Measurements from ENCODE around the gene STK25.

The STK25 gene

GRCh38 chr2:241508240-241509154 lies at the start of gene STK25:
TSS of gene STK25 (minus strand) at chr2:241508584. CDS start at chr2:241508035, 549 bp downstream.
- DNase-seq = peak; percentile 95

DNA sequence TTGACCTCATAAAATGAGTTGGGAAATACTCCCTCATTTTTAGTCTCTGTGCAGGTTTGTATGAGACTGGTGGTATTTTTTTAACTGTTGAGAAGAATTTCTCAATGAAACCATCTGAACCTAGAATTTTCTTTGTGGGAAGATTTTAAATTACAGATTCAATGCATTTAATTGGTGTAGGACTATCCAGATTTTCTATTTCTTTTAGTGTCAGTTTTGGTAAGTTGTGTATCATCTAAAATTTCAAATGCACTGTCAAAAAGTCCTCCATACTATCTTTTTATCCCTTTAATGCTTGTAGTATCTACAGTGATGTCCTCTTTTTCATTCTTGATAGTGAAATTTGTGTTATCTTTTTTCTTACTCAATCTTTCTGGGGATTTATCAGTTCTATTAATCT lies 48.4 kb upstream of the STK25 start:
- no peak for DNase-seq

GRCh38 chr2:241555711-241556110 lies 47.3 kb upstream of the STK25 start:
- DNase-seq = no peak

DNA sequence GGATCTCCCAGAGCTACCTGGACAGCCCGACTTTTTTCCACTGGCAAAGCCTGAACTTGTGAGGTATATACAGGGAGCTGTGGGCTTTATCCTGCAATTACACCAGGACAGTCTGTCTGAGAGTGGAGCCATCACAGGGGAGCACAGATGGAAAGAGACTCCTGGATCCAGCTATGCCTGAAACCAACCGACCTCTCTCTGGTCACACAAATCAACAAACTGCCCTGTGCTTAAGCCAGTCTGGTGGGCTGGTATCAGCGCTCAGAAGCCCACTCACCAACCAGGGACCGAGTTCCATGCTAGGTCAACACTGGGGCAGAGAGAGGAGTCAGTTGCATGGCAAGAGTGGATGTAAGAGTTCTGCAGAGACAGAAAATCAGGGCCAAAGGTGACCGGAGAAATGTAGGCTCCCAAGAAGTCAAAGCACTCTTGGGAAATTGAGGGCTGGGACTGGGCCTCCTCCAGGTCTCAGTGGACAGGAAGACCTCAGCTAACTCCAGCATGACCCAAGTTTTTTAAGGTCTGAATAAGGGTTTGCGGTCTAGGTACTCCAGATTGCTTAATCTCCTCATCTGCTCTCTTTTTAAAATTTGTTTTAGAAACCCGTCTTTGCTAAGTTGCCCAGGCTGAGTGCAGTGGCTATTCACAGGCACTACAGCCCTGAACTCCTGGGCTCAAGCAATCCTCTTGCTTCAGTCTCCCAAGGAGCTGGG lies 46.4 kb upstream of the STK25 start:
- no peak for DNase-seq

GRCh38 chr2:241553981-241554380 lies 45.6 kb upstream of the STK25 start:
- DNase-seq = no peak

GRCh38 chr2:241553512-241553830 lies 45.1 kb upstream of the STK25 start:
- DNase-seq = no peak

DNA sequence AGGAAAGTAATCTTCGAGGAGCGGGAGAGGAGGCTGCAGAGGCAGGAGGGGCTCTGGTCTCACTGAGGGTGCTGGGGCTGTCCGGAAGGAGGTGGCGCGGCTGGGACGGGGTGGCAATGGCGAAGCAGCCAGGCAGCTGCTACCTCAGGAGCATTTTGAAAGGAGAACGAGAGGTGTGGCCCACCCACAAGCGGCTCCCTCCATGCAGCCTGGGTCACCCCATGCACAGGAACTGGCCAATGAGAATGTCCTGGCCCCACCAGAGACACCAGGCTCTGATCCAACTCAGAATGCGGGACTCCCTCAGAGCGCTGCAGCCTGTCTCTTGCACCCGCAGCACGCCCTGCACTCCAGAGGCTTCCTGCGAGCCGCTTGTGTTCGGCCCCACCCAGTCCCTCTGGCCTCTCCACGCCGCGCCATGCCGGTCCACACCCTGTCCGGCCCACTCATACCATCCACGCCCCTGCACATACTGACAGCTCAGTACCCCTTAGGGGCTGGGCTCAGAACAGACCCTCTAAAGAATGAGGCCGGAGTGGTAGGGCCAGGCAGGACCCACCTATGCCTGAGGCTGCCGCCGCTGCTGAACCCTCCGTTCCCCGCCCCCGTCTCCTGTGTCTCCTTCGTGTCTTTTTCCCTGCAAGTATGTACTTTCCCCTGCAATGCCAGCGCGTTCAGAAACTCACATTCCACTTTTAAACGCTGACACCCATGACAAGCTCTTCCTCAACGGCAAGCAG lies 43.8 kb upstream of the STK25 start:
- no peak for DNase-seq

DNA sequence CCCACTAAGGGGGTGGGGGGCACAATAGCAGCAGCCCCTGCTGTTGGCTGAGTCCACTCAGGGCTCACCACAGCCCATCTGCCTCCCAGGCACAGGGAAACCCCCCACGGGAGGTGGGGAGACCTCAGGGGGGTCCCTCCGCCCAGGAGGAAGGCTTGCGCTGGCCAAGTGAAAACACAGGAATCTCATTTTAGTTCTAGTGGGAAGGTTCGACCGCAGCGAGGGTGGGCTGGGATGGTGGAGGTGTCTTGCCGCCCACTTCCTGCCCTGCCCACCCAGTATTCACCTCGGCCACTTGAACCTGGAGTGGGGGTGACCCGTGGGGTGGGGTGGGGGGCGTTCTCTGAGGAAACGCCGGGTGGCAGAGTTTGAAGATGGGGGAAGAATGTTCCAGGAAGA lies 43.2 kb upstream of the STK25 start:
- DNase-seq = no peak

DNA sequence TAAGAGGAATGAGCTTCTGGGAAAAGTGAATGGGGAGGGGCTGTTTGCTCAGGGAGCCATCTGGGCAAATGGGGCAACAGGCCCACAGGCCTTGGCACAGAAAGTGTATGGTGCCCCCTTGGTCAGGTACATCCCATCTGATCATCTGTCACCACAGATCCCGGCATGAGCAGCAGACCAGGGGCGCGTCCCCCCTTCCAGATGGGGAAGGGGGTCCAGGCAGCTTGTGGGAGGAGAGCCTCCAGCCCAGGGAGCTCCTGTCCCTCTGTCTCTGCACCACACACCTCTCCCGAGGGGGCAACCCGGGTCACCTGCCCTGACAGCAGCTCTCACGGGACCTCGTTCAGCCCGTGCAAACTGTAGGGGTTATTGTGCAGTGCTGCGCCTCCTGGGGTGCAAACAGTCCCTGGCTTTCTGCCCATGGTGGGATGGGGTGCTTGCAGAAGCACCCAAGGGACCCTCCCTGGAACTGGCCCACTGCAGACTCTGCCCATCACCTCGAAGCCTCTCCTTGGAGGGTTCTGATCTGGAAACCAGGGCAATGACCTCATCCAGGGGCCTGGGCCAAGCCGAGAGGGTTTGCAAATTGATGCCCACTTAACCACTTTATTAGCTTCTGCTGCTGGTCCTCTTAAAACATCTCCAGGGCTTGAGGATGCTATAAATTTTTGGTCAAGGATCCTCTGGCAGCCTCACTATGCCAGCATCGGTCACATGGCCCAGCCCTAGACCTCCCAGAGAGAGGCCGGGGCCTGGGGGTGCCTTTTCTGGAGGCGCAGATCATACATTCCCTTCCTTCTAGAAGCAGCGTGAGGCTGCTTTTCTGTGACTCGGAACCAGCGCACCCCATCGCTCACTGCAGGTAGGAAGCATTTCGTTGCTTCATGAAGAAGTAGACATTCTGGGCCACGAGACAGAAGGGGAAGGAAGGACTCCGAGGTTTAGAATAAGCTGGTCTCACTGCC lies 42.5 kb upstream of the STK25 start:
- DNase-seq = no peak

- no peak for DNase-seq
Observed at GRCh38 chr2:241548451-241548835, 40.1 kb upstream of the STK25 start.

DNA sequence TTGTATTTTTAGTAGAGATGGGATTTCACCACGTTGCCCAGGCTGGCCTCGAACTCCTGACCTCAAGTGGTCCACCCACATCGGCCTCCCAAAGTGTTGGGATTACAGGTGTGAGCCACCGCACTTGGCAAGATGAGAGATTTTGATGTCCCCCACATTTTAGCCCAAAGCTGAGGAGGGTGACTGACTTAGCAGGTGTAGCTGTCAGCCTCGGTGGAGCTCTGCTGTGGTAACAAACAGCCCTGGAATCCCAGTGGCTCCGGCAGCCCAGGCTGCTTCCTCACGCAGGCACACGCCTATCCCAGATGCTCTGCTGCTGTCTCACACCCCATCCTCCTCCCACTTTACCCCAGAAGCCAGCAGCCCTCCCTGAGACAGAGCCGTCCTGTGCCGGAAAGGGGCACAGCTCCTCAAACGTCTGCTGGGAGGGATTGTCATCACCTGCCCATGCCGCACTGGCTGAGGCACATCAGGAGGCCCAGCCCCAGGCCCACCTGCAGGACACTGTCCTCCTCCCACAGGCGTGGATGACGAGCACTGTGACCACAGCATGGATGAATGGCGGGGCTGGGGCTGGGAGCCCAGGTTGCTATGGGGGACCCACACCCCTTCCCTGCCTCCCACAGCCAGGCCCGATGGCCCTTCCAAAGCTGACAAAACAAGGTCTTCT lies 39.5 kb upstream of the STK25 start:
- DNase-seq = no peak

DNA sequence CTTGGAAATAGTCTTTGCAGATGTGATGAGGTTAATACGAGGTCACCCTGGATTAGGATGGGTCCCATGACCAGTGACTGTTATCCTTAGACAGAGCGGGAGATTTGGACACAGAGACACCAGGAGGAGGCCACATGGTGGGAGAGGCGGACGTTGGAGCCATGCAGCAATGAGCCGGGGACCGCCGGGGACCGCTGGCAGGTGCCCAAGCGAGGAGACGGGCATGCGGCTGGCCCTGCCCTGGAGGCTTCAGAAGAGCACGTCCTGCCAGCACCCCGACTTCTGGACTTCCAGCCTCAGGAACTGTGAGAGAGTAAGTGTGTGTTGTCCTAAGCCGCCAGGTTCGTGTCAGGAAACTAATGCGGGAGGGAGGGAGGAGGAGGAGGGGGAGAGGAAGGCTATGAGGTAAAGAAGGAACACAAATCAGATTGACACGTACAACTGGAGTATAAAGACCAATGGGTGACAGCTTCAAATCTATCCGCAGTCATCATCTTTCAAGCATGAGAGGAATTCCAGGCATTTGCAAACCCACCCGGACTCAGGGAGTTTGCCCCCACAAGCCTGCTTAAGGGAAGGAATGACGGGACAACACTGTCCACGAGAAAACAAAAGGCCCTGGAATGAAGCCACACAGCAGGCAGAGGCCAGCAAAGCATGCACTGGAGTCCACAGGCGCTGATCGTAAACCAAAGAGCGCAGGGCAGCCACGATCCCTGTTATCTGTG lies 38.6 kb upstream of the STK25 start:
- DNase-seq = no peak

DNA sequence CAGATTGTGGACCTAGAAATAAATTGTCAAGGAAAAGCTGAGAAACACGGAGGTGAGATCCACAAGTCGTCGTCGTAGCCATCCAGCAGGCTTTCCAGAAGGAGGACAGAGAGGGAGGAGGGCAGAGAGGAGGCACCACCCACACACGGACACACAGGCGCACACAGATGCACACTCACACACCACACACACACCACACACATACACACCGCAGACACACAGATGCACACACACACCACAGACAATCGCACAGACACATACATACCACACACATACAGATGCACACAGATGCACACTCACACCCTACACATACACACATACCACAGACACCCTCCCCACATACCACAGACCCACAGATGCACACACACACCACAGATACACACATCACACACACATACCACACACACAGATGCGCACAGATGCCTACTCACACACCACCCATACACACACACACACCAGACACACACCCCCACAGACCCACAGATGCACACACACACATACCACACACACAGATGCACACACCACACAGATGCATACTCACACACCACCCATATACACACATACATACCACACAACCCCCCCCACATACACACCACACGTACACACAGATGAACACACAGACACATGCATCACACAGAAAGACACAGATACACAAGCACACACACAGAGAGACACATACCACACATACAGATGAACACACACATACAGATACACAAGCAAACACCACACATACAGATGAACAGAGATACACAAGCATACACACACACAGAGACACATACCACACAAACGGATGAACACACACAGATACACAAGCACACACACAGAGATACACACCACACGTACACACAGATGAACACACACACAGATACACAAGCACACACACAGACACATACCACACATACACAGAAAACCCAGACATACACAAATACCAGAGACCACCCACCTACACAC lies 37.4 kb upstream of the STK25 start:
- no peak for DNase-seq

DNA sequence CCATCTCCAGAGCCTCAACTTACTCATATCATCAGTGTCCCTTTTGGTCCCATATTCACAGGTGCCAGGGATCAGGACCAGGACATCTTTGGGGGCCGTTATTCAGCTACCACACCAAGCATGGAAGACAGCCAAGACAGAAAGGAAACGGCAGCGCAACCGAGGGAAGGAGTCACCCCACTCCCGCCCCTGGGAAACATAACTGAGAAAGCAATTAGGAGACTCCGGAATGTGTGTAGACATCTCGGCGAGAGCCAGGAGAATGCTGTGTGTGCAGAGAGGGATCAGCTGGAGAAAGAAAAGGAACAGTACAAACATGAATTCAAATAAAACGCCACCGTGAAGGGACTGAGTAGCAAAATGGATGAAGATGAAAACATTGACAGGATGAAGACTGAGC lies 36.7 kb upstream of the STK25 start:
- DNase-seq = no peak

DNA sequence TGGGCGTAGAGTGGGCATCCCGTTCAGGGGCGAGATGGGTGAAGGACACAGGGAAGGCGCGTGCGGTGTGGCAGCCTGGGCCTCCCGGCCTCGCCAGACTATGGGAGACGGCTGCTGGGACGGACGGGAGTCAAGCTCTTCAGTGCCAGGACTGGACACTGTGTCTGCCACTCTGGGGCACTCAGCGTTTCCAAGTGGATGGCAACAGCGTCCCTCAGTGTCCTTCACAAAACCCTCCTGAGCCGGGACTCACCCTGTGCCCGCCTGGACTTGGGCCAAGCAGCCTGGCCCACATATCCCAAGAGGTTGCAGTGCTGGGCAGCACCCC lies 33.9 kb upstream of the STK25 start:
- no peak for DNase-seq

DNA sequence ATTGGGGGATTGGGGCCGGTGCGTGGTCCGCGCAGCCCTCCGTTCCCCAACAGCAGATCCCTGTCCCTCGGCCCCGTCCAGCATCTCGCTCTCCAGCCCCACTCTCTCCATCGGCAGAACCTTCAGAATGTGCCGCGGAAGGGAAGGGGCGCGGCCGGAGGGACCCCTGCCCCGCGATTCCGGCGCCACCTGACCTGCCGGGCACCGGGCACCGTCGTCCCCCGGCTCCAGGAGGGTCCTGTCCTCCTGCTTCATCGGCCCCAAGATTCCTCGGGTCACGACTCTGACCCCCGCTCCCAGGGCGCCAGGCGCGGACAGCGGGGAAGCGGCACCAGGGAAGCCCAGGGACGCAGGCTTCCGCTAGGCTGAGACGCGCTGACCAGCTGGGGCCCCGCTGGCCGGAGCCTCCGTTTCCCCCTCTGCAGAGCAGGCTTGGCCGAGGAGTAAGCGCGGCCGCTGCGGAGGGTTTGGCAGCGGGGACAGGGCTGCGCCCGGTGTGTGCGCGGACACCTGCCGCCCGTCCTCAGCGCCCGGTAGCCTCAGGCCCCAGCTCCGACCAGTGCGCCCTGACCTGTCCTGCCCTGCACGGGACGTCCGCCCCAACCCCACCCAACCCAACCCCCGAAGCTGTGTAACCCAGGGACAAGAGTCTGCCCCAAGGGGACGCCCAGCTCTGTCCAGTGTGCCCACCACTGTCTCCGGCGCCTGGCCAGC lies 33.3 kb upstream of the STK25 start:
- no peak for DNase-seq

GRCh38 chr2:241540771-241541561 lies 32.6 kb upstream of the STK25 start:
- no peak for DNase-seq

- DNase-seq = no peak
Observed at GRCh38 chr2:241540401-241540770, 32.0 kb upstream of the STK25 start.
